Smooth muscle cell (in vitro differentiated cells): ENCODE results near the gene PLEKHF1. TPM values are rescaled to one million over a fixed set of nuclear protein-coding genes. Genes with fewer than 3 reads are reported as not detected.

Experiments
- DNase-seq: peaks from one replicate; lab custom pipeline; 2025; ENCODE audit not compliant: unreplicated experiment; lab: John Stamatoyannopoulos, UW
- H2AFZ ChIP-seq: fragments of 200-600 bp; sonication (generic); 2 replicates; pipeline ENCODE4 v1.6.0; 2016; ENCODE audit warnings: antibody characterized with exemption, low read depth, mild to moderate bottlenecking
- H3F3A ChIP-seq: fragments of 200-600 bp; sonication (generic); 2 replicates; pipeline ENCODE4 v1.6.0; 2017; ENCODE audit warnings: antibody characterized with exemption, low read depth
- H3K27ac ChIP-seq: fragments of 200-600 bp; sonication (generic); 2 replicates; pipeline ENCODE4 v1.5.1; 2016; ENCODE audit warnings: low read depth, mild to moderate bottlenecking
- H3K27me3 ChIP-seq: fragments of 200-600 bp; sonication (generic); 2 replicates; pipeline ENCODE4 v1.6.1; 2016; ENCODE audit warnings: low read depth, mild to moderate bottlenecking
- H3K36me3 ChIP-seq: fragments of 200-600 bp; sonication (generic); 2 replicates; pipeline ENCODE4 v1.5.1; 2016; ENCODE audit warnings: low read depth
- H3K4me1 ChIP-seq: fragments of 200-600 bp; sonication (generic); 2 replicates; pipeline ENCODE4 v1.5.1; 2016; ENCODE audit warnings: low read depth
- H3K4me2 ChIP-seq: fragments of 200-600 bp; sonication (generic); 2 replicates; pipeline ENCODE4 v1.6.0; 2016; ENCODE audit warnings: mild to moderate bottlenecking
- H3K4me3 ChIP-seq: fragments of 200-600 bp; sonication (generic); 2 replicates; pipeline ENCODE4 v1.5.1; 2016; ENCODE audit warnings: mild to moderate bottlenecking
- H3K79me2 ChIP-seq: fragments of 200-600 bp; sonication (generic); 2 replicates; pipeline ENCODE4 v1.6.0; 2016; ENCODE audit warnings: low read depth, mild to moderate bottlenecking
- H3K9ac ChIP-seq: fragments of 200-600 bp; sonication (generic); 2 replicates; pipeline ENCODE4 v1.6.0; 2016; ENCODE audit warnings: low read depth
- H3K9me3 ChIP-seq: fragments of 200-600 bp; sonication (generic); replicated peaks from 2 replicates; pipeline ENCODE4 v1.5.1; 2016; ENCODE audit warnings: low read depth
- H4K20me1 ChIP-seq: fragments of 200-600 bp; sonication (generic); 2 replicates; pipeline ENCODE4 v1.6.0; 2016; ENCODE audit warnings: low read depth
- CTCF ChIP-seq: fragments of 200-600 bp; sonication (generic); IDR thresholded peaks from 2 replicates; pipeline ENCODE4 v1.5.1; 2017; ENCODE audit warnings: borderline replicate concordance, mild to moderate bottlenecking, antibody characterized with exemption; ENCODE audit not compliant: insufficient read depth, poor library complexity, severe bottlenecking
- WGBS: methylation state at CpG from one replicate; pipeline ENCODE4 v1.1.7; 2016; ENCODE audit warnings: low lambda C conversion rate; 5-methylcytosine and 5-hydroxymethylcytosine counted together
- polyA plus RNA-seq: library from polyadenylated mRNA; unstranded; fragments of >200 nt; fragmentation: Nextera tagmentation; extraction: Ambion mirVana; gene quantifications from 2 replicates; pipeline ENCODE4 v1.2.1, GENCODE V29; 2016
- total RNA-seq: library from RNA; depleted of rRNA; stranded (reverse); fragments of >200 nt; gene quantifications from 2 replicates; pipeline ENCODE4 v1.2.3, GENCODE V29; 2014

PLEKHF1 gene
- total and polyA plus RNA-seq, 2 experiments from 2014 or later = 2.2 to 4.0 TPM

GRCh38 chr19:29685326-29685725, 20.1 kb downstream of the PLEKHF1 start:
- WGBS = 95% methylated on average over 7 of the region's 7 CpGs

GRCh38 chr19:29686285-29686805, 21.1 kb downstream of the PLEKHF1 start:
- Histone ChIP-seq H3K27ac (peak overlapping the region; percentile 86), H3K4me3 (no peak overlapping the region), H3K36me3 (no peaks in the 10 kb centered on the region), H3K9me3 (no peaks in the 10 kb centered on the region), H3K27me3 (no peaks in the 10 kb centered on the region), H3K79me2 (no peaks in the 10 kb centered on the region), H3K4me1 (no peaks in the 10 kb centered on the region), H3F3A (no peaks in the 10 kb centered on the region), H2AFZ (no peak overlapping the region), H3K4me2 (no peak overlapping the region), H4K20me1 (no peaks in the 10 kb centered on the region), H3K9ac (no peak overlapping the region)
- TF ChIP-seq CTCF = no peak
- DNase-seq = no peak
- 96% methylated on average over 8 of the region's 8 CpGs for WGBS

More at GRCh38 chr19:29685326-29685725, 20.1 kb downstream of the PLEKHF1 start:
- no peaks in the 10 kb centered on the region for H3K36me3 ChIP-seq
- no peak for TF ChIP-seq CTCF
- H2AFZ ChIP-seq = no peak overlapping the region
- H3K27ac ChIP-seq = no peak overlapping the region
- DNase-seq = no peak
- H3K9ac ChIP-seq = no peak overlapping the region
- no peaks in the 10 kb centered on the region for H3K4me1 ChIP-seq
- no peak overlapping the region for H3K4me2 ChIP-seq
- no peaks in the 10 kb centered on the region for H3K27me3 ChIP-seq
- no peak overlapping the region for H3K4me3 ChIP-seq
- no peaks in the 10 kb centered on the region for H3K79me2 ChIP-seq
- H3F3A ChIP-seq = no peaks in the 10 kb centered on the region
- no peaks in the 10 kb centered on the region for H4K20me1 ChIP-seq
- no peaks in the 10 kb centered on the region for H3K9me3 ChIP-seq

GRCh38 chr19:29687244-29687896, 22.1 kb downstream of the PLEKHF1 start:
- no peaks in the 10 kb centered on the region for H3K36me3 ChIP-seq
- WGBS = 60% methylated on average over 17 of the region's 17 CpGs
- peak overlapping the region; percentile 76 for H3K4me2 ChIP-seq
- H3F3A ChIP-seq = no peaks in the 10 kb centered on the region
- peak overlapping the region; percentile 86 for H3K27ac ChIP-seq
- TF ChIP-seq CTCF = no peak
- H3K9ac ChIP-seq = peak overlapping the region; percentile 55
- H3K9me3 ChIP-seq = no peaks in the 10 kb centered on the region
- H3K27me3 ChIP-seq = no peaks in the 10 kb centered on the region
- H3K4me3 ChIP-seq = no peak overlapping the region
- no peaks in the 10 kb centered on the region for H3K79me2 ChIP-seq
- H3K4me1 ChIP-seq = no peaks in the 10 kb centered on the region
- H2AFZ ChIP-seq = no peak overlapping the region
- no peak for DNase-seq
- H4K20me1 ChIP-seq = no peaks in the 10 kb centered on the region
